HG03558 (cell line): ENCODE data around the gene STRN4.

ENCODE experiments used
- ATAC-seq: cut with Tn5 transposase; IDR thresholded peaks from one replicate; pipeline ENCODE4 v1.9.1; 2021; ENCODE audit warnings: moderate number of reproducible peaks; ENCODE audit not compliant: unreplicated experiment; ENCODE audit errors: extremely low read depth

The STRN4 gene

DNA sequence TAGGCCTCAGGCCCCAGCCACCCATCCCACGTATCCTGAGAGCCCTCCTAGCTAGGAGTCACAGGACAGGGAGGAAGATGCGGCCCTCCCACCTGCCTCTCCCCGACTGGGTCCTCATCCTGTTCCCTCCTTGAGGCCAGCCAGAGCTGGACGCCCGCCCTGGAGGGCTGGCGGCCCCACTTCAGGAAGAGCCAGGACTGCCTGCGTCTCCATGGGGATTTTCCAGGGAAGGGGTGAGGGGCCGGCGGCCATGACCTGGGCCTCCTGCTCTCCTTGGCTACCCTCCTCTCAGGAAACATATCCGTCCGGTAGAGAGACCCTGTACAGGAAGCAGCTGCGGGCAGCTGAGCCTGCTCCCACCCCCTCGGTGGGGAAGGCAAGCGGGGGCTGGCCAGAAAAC, 18.0 kb downstream of the STRN4 start:
- ATAC-seq: no peak

GRCh38 chr19:46727757-46728156, 18.5 kb downstream of the STRN4 start:
- no peak for ATAC-seq

- no peak for ATAC-seq
Measured at GRCh38 chr19:46726971-46727501, 19.2 kb downstream of the STRN4 start.

DNA sequence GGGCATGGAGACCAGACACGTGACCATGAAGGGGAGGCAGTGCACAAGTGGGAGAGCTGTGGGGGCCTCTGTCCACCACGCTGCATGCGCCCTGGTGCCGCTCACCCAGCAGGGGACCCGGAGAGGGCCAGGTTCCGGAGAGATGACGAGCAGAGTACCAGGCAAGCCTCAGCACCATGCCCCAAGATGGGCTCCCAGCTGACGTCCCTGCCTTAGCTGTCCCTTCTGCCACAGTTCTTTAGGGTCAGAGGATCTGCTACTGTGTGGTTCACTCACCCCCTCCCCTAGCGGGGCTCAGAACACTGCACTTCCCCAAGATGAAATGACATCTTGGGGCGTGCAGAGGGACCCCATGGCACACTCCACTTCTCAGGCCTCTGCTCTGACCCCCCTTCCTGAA, 19.7 kb downstream of the STRN4 start:
- ATAC-seq: no peak

- no peak for ATAC-seq
Measured at GRCh38 chr19:46725859-46726393, 20.3 kb downstream of the STRN4 start.

GRCh38 chr19:46725036-46725820, 21.0 kb downstream of the STRN4 start:
- no peak for ATAC-seq

GRCh38 chr19:46724468-46724867, 21.8 kb downstream of the STRN4 start:
- ATAC-seq: no peak

DNA sequence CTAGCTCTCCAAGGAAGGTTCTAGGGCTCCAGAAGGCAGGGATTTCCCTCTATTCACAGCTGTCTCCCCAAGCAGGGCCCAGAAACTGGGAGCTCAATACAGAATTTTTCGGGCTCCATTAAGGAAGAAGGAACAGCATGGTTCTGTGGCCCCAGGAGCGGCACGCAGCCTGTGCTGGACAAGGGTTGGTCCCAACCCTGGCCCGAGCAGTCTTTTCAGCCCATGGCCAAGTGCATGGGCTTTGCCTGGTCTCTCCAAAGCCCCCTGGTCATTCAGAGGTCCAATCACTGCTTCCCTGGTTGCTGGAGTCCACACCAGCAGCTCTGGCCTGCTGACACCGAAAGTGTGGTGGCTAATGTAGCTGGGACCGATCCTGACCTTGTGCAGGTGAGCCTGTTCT, 22.8 kb downstream of the STRN4 start:
- ATAC-seq: no peak

DNA sequence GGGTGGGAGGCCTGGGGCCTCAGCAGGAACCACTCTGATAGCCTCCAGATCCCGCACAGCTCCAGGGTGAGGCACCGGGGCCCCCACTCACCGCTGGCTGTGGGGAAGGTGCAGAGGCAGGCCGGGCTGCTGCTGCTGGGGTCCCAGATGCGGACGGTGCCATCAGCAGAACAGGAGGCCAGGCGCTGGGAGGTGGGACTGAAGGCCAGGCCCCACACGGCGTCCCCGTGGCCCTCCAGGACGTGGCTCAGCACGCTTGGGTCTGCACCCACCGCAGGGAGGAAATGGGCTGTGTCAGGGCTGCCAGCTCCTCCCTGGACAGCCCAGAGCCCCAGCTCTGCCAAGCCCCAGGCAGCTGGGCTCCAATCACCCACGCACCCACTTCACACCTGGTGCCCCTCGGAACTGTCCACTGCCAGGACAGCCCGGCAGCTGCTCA, 23.2 kb downstream of the STRN4 start:
- no peak for ATAC-seq

- no peak for ATAC-seq
Measured at GRCh38 chr19:46722421-46723022, 23.7 kb downstream of the STRN4 start.

GRCh38 chr19:46722004-46722380, 24.3 kb downstream of the STRN4 start:
- no peak for ATAC-seq

- ATAC-seq: no peak
Measured at GRCh38 chr19:46721269-46722003, 24.8 kb downstream of the STRN4 start.

DNA sequence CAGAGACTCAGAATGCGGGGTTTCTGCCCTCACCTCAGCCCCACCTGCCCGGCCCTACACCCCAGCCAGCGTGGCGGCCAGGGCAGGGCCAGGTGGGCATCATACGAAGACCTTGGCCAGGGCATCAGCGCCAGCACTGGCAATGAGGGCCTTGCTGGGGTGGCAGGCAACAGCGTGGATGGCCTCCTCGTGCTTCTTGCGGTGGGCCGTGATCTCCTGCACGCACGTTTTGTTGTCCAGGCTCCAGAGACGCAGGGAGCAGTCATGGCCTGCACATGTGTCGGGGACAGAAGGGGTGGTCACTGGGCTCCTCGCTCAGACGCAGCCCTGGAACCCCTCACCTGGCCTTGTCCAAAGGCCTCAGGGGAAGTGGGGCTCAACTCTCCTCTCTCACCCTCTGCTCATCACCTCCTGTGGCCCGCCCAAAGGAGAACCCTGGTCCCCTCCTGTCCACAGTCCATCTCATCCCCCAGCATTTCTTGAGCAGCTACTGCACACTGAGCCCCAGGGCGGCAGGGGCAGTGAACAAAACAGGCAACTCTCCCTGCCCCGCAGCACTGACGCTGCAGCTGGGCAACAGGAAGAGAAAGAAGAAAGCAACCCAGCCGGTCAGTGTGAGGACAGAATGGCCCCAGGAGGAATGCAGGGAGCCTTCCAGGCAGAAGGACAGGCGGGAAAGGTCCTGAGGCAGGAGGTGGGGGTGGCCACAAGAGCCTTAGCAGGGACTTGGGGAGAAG, 25.6 kb downstream of the STRN4 start:
- ATAC-seq: no peak

DNA sequence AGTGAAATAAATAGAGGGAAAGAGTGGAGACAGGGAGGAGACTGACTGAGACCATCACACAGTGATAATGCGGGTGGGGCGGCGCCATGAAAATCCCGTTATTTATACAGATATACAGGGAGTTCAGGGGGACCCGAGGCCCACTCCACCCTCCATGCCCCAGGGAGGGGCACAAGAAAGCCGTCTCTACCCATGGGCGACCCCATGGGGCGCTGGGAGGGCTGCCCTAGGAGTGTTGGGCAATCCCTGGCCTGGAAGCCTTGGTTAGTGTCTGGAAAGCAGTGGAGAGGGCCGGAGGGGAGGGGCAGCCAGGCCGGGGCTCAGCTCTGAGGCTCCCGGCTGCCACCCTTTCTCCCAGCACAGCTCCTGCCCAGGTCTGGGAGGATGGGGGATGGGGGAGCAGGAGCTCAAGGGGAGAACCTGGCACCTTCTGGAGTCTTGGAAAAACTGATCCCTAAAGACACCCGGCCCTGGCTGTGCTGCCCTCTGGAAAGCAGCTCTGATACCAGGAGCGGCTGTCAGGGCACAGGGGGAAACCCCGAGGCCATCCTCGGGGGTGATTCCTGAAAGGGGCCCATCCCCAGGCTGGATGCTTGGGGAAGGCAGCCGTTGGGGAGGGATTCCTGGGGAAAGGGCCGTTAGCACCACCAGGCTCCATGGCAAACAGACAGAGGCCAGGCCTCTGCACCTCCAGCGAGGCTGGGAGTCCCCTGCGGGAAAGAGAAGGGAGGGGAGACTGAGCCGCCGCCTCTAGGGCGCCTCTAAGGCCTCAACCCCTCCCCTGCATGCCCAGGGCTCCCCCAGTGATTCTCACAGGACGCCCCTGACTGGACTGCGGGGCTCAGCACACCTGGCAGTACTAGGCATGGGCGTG, 26.4 kb downstream of the STRN4 start:
- ATAC-seq: no peak

DNA sequence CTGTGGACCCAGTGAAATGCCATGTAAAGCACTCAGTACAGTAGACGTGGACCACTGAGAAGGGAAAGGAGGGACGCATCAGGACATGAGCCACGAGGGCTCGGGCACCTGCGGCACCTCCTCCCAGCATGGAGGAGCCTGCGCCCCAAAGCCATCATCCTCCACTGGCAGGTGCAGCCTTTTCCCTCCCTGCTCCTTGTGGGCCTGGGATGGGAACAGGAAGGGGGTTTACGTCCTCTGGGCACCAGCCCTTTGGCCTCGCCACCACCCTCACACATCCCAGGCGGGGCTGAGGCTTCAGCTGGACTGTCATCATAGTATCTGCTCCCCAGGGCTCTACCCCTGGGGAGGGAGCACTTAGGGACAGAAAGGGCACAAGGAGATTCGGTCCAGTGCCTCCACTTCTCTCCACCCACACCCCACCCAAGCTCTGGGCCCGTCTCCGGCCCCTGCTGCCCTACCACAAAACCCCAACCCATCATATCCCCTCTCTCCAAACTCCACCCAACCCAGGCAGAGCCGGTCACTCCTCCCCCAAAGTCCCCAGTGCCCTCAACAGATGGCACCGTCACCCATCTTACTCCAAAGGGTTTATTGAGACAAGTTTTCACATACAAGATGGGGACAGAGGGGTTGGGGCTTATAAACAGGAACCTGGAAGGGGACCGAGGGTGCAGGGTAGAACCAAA, 27.2 kb downstream of the STRN4 start:
- ATAC-seq: no peak

DNA sequence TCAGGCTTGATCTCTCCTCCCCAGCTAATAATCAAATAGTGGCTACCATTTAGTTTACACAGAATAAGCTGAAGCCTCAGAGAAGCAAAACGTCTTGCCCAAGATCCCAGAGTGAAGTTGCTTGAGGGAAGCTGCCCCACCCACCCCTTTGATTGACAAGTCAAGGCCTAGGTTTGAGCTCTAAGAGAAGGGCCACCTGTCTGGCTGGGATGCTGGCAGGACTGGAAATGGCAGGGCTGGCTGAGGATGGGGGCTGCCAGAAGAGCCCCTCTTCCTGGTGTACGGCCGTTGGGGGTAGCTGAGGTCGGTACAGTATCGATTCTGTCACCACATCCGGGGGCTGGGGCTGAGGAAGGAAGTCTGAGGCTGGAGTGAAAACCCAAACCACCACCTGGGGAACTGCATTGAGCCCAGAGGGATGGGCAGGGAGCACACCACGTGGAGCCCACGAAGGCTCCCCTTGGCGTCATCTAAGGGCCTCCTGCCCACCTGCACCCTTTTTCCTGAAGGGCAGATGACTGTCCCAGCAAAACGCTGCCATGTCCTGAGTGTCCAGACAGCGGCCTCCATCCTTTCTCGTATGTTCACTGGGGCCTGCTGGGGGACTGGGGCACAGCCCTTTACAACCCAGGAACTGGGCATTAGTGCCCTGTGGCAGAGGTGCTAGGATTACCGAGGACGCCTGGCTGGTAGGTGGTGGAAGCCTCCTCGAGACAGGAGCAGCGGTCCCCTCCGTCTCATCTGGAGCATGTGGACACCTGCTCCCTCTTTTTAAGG, 27.9 kb downstream of the STRN4 start:
- ATAC-seq: no peak

GRCh38 chr19:46717716-46718143, 28.5 kb downstream of the STRN4 start:
- ATAC-seq: no peak
